HG02981 (cell line): ENCODE results near the gene ACY1.

Source experiments
- ATAC-seq: cut with Tn5 transposase; IDR thresholded peaks from one replicate; pipeline ENCODE4 v1.9.1; 2021; ENCODE audit warnings: mild to moderate bottlenecking, moderate library complexity; ENCODE audit not compliant: unreplicated experiment

The ACY1 gene

DNA sequence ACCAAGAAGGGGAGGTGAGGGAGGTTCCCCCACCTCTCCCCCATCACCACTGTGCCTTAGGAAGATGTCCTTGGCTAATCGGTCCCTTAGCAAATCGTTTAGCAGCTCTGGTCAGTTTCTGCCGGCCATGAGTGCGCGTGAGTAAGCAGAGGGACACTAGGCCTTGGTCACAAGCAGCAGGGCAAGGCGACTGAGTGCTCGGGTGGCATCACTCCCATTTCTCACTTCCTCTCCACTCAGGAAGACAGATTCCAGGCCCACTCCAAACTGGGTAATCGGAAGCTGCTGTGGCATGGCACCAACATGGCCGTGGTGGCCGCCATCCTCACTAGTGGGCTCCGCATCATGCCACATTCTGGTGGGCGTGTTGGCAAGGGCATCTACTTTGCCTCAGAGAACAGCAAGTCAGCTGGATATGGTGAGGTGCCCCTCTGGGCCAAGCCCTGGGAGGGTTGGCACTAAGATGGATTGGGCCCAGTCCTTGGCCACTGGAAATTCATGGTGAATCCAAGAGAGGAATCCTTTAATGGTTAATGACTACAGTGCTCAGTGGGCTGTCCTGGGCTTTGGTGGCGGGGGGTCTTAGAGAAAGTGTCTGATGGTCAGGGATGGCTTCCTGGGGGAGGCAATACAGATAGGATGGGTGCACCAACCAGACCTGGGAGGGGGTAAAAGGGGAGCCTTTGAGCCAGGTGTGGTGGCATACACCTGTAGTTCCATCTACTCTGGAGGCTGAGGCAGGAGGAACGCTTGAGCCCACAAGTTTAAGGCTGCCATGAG, 37.2 kb upstream of the ACY1 start:
- no peak for ATAC-seq

DNA sequence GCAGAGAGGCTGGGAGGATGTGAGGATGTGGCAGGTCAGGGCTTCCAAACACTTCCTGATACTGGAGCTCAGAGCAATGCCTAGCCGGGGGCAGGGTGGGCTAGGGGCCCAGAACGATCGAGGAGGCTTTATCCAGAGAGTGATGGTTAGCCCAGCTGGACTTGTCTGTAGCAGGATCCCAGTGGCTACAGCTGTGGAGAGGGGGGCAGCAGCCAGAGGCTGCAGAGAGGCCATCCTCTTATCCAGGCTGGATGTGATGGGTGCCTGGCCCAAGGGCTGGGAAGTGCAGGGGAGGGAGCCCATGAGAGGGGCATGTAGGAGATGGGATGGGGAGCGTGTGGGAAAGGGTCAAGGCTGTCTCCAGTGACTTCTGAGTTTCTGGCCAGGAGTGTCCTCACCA, 36.5 kb upstream of the ACY1 start:
- ATAC-seq = no peak

DNA sequence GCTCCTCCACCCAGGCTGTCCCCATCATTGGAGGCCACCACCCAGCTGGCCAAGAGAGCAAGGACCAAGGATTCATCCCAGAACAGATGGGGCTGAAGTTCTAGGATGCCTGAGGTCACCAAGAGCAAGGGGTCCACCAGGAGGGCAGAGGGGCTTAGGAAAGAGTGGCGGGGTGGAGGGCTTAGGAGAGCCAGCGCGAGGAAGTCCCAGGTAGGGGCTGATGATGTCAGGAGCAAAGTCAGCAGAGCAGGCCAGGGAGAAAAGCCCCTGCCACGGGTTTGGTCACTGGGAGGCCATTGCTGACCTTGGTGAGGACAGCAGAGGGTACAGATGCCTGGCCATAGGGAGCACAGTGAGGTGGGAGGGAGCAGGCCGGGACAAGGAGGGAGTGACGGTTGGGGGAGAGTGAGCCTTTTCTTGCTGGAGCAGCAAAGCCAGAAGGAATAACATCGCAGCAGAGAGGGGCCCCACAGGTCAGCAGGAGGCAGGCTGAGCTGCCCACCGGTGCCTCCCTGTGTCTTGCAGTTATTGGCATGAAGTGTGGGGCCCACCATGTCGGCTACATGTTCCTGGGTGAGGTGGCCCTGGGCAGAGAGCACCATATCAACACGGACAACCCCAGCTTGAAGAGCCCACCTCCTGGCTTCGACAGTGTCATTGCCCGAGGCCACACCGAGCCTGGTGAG, 36.0 kb upstream of the ACY1 start:
- no peak for ATAC-seq

DNA sequence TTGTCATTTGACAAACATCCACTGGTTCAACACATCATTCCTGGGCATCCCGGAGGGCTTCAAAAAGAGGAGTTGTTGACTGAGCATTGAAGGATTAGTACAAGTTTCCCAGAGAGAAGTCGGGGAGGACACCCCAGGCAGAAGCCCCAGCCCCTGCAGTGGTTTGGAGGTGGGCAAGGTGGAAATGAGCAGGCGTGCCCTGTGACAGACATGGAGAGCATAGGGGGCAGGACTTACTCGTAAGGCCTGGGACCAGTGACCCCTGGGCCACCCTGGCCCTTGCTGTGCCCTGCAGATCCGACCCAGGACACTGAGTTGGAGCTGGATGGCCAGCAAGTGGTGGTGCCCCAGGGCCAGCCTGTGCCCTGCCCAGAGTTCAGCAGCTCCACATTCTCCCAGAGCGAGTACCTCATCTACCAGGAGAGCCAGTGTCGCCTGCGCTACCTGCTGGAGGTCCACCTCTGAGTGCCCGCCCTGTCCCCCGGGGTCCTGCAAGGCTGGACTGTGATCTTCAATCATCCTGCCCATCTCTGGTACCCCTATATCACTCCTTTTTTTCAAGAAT, 35.2 kb upstream of the ACY1 start:
- no peak for ATAC-seq

DNA sequence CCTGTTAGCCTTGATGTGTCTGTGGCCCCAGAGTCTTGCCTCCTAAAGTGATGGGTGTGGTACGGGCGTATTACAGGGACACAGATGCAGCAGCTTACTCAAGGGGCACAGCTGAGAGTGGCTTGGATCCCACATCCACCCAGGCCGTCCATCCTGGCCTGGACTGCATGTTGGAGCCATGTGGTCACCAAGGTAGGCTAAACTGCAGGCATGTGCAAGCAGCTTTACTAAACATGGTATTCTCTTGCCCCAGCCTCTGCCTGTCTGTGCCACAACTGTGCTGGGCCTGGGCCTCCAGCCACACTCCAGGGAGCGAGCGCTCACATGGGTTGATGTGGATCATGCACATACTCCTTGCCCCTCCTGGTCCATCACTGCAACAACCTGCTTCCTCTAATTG, 34.2 kb upstream of the ACY1 start:
- no peak for ATAC-seq

DNA sequence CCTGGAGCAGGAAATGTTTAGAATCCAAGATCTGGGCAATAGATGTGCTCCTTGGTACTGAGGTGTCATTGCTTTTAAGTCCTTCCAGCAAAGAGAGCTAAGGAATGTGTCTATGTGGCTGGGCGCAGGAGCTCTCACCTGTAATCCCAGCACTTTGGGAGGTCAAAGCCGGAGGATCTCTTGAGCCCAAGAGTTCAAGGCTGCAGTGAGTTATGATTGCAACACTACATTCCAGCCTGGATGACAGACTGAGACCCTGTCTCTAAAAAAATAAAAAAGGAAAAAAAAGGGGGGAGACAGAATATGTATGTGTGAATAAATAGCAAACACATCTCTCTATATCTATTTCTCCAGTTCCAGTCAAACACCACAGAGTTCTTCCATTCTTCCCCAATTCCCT, 32.4 kb upstream of the ACY1 start:
- no peak for ATAC-seq

DNA sequence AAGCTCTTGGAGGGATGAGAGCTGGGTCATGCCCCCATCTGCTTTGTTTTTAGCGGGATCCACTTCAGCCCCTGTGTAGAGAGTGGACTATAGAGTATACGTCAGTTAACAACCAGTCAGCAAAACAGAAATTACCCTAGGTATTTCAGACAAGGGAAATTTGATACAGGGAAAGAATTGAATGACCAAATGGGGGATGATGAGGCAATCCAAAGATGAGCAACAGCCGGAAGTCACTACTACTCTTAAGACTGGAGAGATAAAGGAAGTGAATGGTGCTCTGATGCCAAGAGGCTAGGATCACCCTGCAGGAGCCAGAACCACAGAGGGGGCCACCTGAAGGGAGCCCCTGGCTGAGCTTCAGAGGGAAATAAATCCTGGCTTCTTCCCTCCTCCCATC, 29.9 kb upstream of the ACY1 start:
- no peak for ATAC-seq

DNA sequence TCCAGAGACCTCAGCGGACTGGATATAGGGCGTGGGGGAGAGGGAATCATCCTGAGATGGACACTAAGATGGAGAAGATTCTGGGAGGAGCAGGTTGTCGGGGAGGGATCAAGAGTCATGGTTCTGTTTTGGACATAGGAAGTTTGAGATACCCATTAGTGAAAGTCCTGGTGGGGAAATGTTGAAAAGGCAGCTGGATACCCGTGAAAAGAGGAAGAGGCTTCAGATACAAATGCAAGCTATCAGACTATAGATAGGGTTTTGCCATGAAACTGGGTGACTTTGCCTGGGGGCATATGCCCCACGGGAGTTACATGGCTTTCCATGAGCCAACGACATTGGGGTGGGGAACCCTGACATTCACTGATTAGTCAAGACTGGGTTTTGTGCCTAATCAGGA, 29.2 kb upstream of the ACY1 start:
- no peak for ATAC-seq

DNA sequence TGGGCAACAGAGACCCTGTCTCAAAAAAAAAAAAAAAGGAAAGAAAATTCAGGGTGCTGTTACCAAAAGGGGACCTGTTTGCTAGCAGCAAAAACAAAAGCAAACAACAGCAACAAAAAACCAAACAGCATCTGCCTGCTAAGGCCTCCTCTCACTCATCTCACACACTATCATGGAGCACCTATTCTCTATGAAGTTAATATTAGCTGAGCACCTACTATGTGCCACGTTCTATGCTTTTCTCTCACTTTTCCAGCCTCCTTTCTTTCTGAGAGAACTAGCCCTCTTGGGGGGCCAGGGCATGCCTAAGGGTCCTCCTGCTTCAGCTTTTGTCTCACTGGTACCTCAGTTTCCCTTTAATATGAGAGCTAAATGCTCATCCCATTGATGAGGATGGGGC, 28.6 kb upstream of the ACY1 start:
- ATAC-seq = no peak

DNA sequence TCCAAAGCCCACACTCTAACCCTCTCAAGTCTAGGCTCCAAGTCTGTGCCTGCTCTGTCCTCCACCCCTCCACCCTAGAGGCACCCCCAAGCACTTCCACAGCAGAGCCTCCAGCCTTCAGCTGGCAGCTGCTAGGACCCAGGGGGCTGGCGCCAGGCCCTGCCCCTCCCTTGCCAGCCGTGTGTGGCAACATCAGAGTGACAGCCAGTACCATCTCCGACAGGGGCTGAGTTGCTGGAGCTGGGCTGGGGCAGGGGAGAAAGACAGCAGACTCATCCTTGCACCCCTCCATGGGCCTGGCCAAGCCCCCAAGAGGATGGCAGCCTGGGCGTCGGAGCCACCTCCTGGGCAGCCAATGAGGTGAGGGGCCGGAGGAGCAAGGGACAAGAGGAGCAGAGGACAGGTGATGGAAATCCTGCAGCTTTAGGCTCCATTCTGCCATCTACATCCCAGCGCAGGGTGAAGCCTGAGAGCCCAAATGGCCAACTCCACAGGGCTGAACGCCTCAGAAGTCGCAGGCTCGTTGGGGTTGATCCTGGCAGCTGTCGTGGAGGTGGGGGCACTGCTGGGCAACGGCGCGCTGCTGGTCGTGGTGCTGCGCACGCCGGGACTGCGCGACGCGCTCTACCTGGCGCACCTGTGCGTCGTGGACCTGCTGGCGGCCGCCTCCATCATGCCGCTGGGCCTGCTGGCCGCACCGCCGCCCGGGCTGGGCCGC, 28.0 kb upstream of the ACY1 start, which contains the start of gene GPR62:
Gene GPR62 (plus strand): TSS at position 207 of the 718 bp plus-strand sequence. CDS start 272 bp downstream, at position 479.
- ATAC-seq = no peak

DNA sequence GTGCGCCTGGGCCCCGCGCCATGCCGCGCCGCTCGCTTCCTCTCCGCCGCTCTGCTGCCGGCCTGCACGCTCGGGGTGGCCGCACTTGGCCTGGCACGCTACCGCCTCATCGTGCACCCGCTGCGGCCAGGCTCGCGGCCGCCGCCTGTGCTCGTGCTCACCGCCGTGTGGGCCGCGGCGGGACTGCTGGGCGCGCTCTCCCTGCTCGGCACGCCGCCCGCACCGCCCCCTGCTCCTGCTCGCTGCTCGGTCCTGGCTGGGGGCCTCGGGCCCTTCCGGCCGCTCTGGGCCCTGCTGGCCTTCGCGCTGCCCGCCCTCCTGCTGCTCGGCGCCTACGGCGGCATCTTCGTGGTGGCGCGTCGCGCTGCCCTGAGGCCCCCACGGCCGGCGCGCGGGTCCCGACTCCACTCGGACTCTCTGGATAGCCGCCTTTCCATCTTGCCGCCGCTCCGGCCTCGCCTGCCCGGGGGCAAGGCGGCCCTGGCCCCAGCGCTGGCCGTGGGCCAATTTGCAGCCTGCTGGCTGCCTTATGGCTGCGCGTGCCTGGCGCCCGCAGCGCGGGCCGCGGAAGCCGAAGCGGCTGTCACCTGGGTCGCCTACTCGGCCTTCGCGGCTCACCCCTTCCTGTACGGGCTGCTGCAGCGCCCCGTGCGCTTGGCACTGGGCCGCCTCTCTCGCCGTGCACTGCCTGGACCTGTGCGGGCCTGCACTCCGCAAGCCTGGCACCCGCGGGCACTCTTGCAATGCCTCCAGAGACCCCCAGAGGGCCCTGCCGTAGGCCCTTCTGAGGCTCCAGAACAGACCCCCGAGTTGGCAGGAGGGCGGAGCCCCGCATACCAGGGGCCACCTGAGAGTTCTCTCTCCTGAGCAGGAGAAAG, 27.2 kb upstream of the ACY1 start:
- no peak for ATAC-seq

DNA sequence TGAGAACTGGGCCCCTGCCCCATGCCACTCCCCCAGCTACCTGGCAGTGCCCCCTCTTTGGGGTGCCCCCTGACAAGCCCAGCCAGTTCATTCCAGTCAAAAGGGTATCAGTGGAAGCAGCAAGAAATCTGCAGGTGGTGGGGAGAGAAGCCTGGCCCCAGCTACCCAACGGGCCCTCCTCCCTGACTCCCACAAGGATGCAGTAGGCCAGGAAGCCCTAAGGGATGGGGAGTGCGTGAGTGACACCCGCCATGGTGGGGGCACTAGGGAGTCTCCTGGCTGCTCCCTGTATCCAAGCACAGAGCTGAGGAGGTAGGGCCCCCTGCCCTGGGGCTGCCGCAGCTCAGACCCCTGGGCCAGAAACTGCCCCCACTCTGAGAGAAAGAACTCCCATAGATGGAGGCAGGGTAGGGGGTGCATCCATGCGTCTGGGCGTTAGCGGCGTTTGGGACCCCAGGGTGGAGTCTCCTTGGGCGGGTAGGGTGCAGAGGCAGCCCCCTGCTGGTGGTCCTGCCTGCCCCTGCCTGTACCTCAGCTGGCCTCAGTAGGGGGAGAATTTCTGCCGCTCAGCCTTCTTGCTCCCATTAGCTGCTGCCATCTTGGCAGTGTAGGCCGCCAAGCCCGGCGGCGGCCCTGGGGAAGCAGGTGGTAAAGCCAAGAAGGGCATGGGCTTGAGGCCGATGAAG, 25.7 kb upstream of the ACY1 start:
- no peak for ATAC-seq

DNA sequence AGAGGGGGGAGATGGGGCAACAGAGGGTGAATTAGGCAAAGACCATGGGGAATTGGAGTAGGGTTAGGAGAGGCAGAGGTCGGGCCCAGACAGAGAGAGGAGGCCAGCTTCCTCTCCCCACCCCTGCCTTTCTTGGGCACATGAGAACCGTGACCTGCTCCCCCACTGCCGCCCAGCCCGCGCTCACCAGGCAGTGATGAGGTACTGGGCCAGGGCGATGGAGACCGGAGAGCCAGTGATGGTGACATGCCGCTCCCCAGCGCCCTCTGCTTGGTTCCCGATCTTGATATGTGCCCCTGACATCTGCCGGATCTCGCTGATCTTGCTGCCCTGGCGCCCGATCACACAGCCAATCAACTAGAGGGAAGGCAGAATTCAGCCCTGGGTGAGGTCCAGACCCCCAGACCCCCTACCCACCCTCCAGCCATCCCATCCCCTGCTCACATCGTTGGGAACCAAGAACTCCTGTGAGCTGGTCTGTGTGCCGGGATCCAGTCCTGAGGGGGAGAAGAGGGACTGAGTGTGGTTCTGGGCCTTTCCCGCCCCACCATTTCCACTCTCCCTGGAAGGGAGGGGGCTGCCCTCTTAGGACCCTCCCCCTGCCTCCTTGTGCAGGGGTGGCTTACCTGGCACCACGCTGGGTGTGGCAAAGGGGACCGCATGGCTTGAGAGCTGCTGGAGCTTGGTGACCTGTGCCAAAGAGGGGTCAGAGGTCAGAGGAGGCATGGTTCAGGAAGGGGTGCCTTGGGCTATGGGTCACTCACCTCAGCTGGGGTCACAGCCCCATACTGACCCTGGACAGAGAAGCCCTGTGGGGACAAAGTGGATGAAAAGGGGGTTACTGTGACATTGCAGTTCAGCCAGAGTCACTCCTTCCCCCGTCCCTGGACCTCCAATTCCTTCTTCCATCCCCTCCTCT, 24.5 kb upstream of the ACY1 start:
- no peak for ATAC-seq

DNA sequence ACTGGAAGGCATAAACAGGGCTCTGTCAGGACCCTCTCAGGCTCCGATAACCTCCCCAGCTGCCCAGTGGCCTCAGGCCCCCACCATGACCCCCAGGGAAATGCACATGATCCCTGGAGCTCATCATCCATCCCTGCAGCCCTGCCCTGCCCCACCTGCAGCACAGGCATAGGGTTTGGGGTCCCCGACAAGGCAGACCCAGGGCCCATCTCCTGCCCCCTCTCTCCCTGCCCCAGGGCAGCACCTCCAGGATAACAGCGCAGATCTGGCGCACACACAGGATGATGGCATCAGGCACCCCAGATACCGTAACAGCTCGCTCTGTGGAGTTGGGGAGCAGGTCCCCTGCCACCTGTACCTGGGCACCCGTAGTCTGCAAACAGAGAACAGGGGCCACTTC, 23.7 kb upstream of the ACY1 start:
- ATAC-seq = no peak

DNA sequence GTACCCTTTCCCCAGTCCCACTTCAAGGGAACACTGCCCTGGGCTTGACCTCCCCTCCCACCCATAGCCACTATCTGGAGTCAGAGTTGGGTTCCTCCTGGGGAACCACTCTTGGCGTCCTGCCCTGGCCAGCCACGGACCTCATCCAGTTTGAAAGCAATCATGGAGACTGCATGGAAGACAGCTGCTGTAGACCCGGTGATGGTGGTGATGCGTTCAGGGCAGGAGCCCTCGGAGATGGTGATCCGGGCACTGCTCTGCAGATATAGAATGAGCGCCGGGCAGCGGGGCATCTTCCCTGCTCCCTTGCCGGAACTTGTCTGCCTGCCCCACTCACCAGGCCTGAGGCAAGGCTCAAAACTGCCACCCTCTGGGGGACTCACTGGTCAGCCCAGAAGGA, 22.9 kb upstream of the ACY1 start:
- no peak for ATAC-seq

DNA sequence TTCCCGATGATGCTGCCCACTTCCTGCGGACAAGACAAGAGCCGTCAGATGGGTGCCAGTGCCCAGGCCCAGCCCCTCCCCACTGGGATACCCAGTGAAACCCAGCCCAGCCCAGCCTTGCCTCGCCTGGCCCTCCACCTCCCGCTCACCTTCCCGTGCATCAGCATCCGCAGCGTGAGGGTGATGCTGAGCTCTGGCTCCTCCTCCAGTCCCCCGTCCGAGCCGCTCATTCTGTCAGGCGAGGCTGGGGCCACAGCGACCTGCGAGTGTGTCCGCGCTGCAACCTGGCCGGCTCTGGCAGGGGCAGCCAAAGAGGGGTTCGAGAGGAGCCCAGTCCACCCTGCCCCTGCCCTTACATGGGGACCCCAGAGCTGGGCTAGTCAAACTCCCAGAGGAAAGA, 22.3 kb upstream of the ACY1 start:
- ATAC-seq = no peak

DNA sequence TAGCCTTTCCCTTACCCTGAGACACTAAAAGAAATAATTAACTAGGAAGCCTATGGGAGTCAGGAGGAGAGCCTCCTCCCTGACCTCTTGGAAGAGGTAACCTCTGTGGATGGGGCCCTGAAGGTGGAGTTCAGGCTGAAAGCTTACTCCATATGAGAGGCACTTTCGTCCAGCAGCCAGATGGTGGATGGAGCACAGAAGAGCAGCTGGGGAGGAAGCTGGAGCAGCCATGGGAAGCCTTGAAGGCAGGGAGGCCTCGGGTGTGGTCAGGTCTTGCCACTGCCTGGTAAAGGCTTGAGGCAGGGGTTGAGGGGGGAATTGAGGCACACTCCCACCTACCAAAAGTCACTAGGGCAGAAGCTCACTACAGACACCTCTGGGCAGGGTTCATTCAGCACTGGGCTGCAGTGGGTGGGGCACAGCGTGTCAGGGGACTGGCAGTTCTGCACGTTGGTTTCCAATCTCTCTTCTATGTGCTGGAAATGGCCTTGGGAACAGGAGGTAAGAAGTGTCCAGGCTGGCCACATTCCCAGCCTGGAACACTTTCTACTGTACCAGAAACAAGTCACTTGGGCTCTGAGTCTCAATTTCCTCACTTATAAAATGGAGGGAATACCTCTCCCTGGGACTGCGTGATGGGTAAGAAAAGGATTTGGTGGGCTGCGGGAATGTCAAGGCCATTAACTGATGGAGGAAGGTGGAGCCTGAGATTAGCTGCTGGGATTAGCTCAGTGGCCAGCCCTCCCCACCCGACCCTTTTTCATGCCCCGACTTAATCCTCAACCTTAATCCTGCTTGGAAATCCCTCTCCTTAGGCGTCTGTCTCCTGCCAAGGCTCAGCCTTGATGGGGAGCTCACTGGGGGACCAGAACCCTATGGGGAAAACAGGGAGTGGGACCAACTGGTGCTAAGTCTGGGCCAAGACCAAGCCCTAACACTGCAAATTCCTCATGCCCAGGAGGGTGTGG, 21.4 kb upstream of the ACY1 start:
- ATAC-seq = no peak
